ENCODE data around the gene ROPN1B.

The ROPN1B gene

DNA sequence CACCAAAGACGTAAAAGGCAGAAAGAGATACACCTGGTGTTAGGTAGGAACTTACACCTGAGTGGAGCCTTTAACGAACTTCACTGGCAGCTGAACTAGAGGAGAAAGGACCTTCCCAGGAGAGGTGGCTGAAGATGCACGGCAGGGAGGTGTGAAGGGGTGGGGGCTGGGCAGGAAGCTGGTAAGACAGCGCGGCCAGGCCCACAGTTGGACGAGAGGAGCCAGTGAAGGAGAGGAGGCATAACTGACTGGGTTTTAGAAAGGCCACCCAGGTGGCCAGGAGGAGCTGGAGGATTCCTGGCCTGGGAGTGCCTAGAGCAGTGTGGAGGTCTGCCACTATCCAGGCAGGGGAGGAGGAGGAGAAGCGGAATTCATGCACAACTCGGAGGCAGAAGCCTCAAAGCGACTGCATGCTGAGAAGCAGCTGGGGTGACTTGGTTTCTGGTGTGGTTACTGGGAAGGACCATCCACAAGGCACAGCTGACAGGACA lies 63.0 kb downstream of the ROPN1B start:
- Histone ChIP-seq H3K27me3 (replicated peaks) (no peaks in the 10 kb centered on the region), H3K4me3 (ENCODE audit: low read depth, low read length) (no peak overlapping the region), H3K36me3 (replicated peaks) (no peaks in the 10 kb centered on the region), H3K27ac (no peak overlapping the region)
- TF ChIP-seq, protein P1, sequence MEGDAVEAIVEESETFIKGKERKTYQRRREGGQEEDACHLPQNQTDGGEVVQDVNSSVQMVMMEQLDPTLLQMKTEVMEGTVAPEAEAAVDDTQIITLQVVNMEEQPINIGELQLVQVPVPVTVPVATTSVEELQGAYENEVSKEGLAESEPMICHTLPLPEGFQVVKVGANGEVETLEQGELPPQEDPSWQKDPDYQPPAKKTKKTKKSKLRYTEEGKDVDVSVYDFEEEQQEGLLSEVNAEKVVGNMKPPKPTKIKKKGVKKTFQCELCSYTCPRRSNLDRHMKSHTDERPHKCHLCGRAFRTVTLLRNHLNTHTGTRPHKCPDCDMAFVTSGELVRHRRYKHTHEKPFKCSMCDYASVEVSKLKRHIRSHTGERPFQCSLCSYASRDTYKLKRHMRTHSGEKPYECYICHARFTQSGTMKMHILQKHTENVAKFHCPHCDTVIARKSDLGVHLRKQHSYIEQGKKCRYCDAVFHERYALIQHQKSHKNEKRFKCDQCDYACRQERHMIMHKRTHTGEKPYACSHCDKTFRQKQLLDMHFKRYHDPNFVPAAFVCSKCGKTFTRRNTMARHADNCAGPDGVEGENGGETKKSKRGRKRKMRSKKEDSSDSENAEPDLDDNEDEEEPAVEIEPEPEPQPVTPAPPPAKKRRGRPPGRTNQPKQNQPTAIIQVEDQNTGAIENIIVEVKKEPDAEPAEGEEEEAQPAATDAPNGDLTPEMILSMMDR (IDR thresholded peaks at IDR 0.05; ENCODE audit: low read depth, low read length, missing control alignments), result no peak
- in situ Hi-C loops (cut with HindIII; ENCODE audit: low pct_ligation_motif_present, low sequenced_read_pairs), result no loop called here
- no peak for DNase-seq
